Measurements from ENCODE around the gene WBP11.
A peak's percentile ranks its signal among the peaks of the same experiment; 100 is the strongest.
"Not testable (repeated sequence)": the region's sequence is repeated elsewhere in the genome, so short reads cannot be mapped to it uniquely, and the experiment has no call there.

Gene WBP11

GRCh38 chr12:14772946-14773345 is 30.3 kb downstream of the WBP11 start:
- Mint-ChIP-seq H3K4me3 (peak overlapping the region; percentile 95), H3K36me3 (ENCODE audit: low read depth) (peaks cover 43% of the 10 kb centered on the region), H3K27ac (no peak overlapping the region), H3K27me3 (no peaks in the 10 kb centered on the region), H3K9me3 (no peaks in the 10 kb centered on the region), H3K4me1 (ENCODE audit: low read depth) (peaks cover 64% of the 10 kb centered on the region)
- no peak for DNase-seq

- peaks cover 55% of the 10 kb centered on the region for H3K36me3 Mint-ChIP-seq (ENCODE audit: low read depth)
- peak overlapping the region; percentile 93 for H3K27ac Mint-ChIP-seq
- H3K4me1 Mint-ChIP-seq (ENCODE audit: low read depth), result peaks cover 71% of the 10 kb centered on the region
- peaks cover 4% of the 10 kb centered on the region for H3K9me3 Mint-ChIP-seq
- peak overlapping the region; percentile 97 for H3K4me3 Mint-ChIP-seq
- no peaks in the 10 kb centered on the region for H3K27me3 Mint-ChIP-seq
- DNase-seq, result peak; percentile 45
Observed at GRCh38 chr12:14771651-14772137, 31.6 kb downstream of the WBP11 start.

- peaks cover 67% of the 10 kb centered on the region for H3K4me1 Mint-ChIP-seq (ENCODE audit: low read depth)
- H3K27ac Mint-ChIP-seq, result peak overlapping the region; percentile 99
- peaks cover 63% of the 10 kb centered on the region for H3K36me3 Mint-ChIP-seq (ENCODE audit: low read depth)
- H3K27me3 Mint-ChIP-seq, result no peaks in the 10 kb centered on the region
- peaks cover 10% of the 10 kb centered on the region for H3K9me3 Mint-ChIP-seq
- DNase-seq, result peak; percentile 93
- H3K4me3 Mint-ChIP-seq, result peak overlapping the region; percentile 97
Observed at GRCh38 chr12:14770496-14771461, 32.5 kb downstream of the WBP11 start.

GRCh38 chr12:14769969-14770495 is 33.2 kb downstream of the WBP11 start:
- H3K9me3 Mint-ChIP-seq, result peaks cover 18% of the 10 kb centered on the region
- H3K36me3 Mint-ChIP-seq (ENCODE audit: low read depth), result peaks cover 67% of the 10 kb centered on the region
- H3K27ac Mint-ChIP-seq, result peak overlapping the region; percentile 99
- H3K4me3 Mint-ChIP-seq, result peak overlapping the region; percentile 97
- H3K27me3 Mint-ChIP-seq, result no peaks in the 10 kb centered on the region
- peak; percentile 92 for DNase-seq
- H3K4me1 Mint-ChIP-seq (ENCODE audit: low read depth), result peaks cover 61% of the 10 kb centered on the region

- Mint-ChIP-seq H3K4me1 (ENCODE audit: low read depth) (peaks cover 56% of the 10 kb centered on the region), H3K36me3 (ENCODE audit: low read depth) (peaks cover 66% of the 10 kb centered on the region), H3K27me3 (no peaks in the 10 kb centered on the region), H3K27ac (peak overlapping the region; percentile 99), H3K4me3 (peak overlapping the region; percentile 97), H3K9me3 (peaks cover 19% of the 10 kb centered on the region)
- no peak for DNase-seq
Observed at GRCh38 chr12:14769466-14769968, 33.8 kb downstream of the WBP11 start.

- DNase-seq, result peak; percentile 63
- Mint-ChIP-seq H3K9me3 (peaks cover 19% of the 10 kb centered on the region), H3K4me1 (ENCODE audit: low read depth) (peaks cover 52% of the 10 kb centered on the region), H3K27me3 (no peaks in the 10 kb centered on the region), H3K4me3 (peak overlapping the region; percentile 97), H3K27ac (peak overlapping the region; percentile 99), H3K36me3 (ENCODE audit: low read depth) (peaks cover 62% of the 10 kb centered on the region)
Observed at GRCh38 chr12:14768823-14769405, 34.4 kb downstream of the WBP11 start.

- Mint-ChIP-seq H3K4me3 (peak overlapping the region; percentile 7), H3K27me3 (no peaks in the 10 kb centered on the region), H3K9me3 (peaks cover 19% of the 10 kb centered on the region), H3K36me3 (ENCODE audit: low read depth) (peaks cover 70% of the 10 kb centered on the region), H3K27ac (peak overlapping the region; percentile 2), H3K4me1 (ENCODE audit: low read depth) (peaks cover 41% of the 10 kb centered on the region)
- no peak for DNase-seq
Observed at GRCh38 chr12:14767617-14768016, 35.7 kb downstream of the WBP11 start.

GRCh38 chr12:14766649-14767215 is 36.5 kb downstream of the WBP11 start:
- DNase-seq, result no peak
- H3K27ac Mint-ChIP-seq, result peak overlapping the region; percentile 2
- peak overlapping the region; percentile 42 for H3K4me3 Mint-ChIP-seq
- H3K4me1 Mint-ChIP-seq (ENCODE audit: low read depth), result peaks cover 39% of the 10 kb centered on the region
- H3K36me3 Mint-ChIP-seq (ENCODE audit: low read depth), result peaks cover 79% of the 10 kb centered on the region
- peaks cover 20% of the 10 kb centered on the region for H3K9me3 Mint-ChIP-seq
- no peaks in the 10 kb centered on the region for H3K27me3 Mint-ChIP-seq

GRCh38 chr12:14766020-14766419 is 37.3 kb downstream of the WBP11 start:
- H3K4me3 Mint-ChIP-seq, H3K27ac Mint-ChIP-seq, DNase-seq, H3K27me3 Mint-ChIP-seq: not testable (repeated sequence)
- peaks cover 34% of the 10 kb centered on the region for H3K4me1 Mint-ChIP-seq (ENCODE audit: low read depth)
- peaks cover 25% of the 10 kb centered on the region for H3K9me3 Mint-ChIP-seq
- peaks cover 86% of the 10 kb centered on the region for H3K36me3 Mint-ChIP-seq (ENCODE audit: low read depth)

GRCh38 chr12:14765398-14765797 is 37.9 kb downstream of the WBP11 start:
- H3K4me1 Mint-ChIP-seq (ENCODE audit: low read depth), result peaks cover 32% of the 10 kb centered on the region
- DNase-seq, result no peak
- H3K4me3 Mint-ChIP-seq, result no peak overlapping the region

GRCh38 chr12:14759711-14760280 is 43.5 kb downstream of the WBP11 start:
- not testable (repeated sequence) for H3K27me3 Mint-ChIP-seq, DNase-seq, H3K27ac Mint-ChIP-seq, H3K4me3 Mint-ChIP-seq
- Mint-ChIP-seq H3K4me1 (ENCODE audit: low read depth) (peaks cover 17% of the 10 kb centered on the region), H3K36me3 (ENCODE audit: low read depth) (peaks cover 45% of the 10 kb centered on the region), H3K9me3 (peaks cover 20% of the 10 kb centered on the region)

More at GRCh38 chr12:14765398-14765797, 37.9 kb downstream of the WBP11 start:
- Mint-ChIP-seq H3K27me3 (no peaks in the 10 kb centered on the region), H3K9me3 (peaks cover 30% of the 10 kb centered on the region), H3K27ac (no peak overlapping the region), H3K36me3 (ENCODE audit: low read depth) (peaks cover 86% of the 10 kb centered on the region)

GRCh38 chr12:14756334-14757143 is 46.7 kb downstream of the WBP11 start:
- H3K4me3 Mint-ChIP-seq, result no peak overlapping the region
- no peak for DNase-seq
- H3K27me3 Mint-ChIP-seq, result no peaks in the 10 kb centered on the region
- H3K9me3 Mint-ChIP-seq, result peaks cover 18% of the 10 kb centered on the region
- peaks cover 25% of the 10 kb centered on the region for H3K36me3 Mint-ChIP-seq (ENCODE audit: low read depth)
- no peak overlapping the region for H3K27ac Mint-ChIP-seq
- peaks cover 14% of the 10 kb centered on the region for H3K4me1 Mint-ChIP-seq (ENCODE audit: low read depth)

- H3K27ac Mint-ChIP-seq, result no peak overlapping the region
- H3K36me3 Mint-ChIP-seq (ENCODE audit: low read depth), result peaks cover 20% of the 10 kb centered on the region
- no peak overlapping the region for H3K4me3 Mint-ChIP-seq
Observed at GRCh38 chr12:14751986-14752385, 51.3 kb downstream of the WBP11 start.

More at GRCh38 chr12:14751986-14752385, 51.3 kb downstream of the WBP11 start:
- Mint-ChIP-seq H3K4me1 (ENCODE audit: low read depth) (peaks cover 10% of the 10 kb centered on the region), H3K27me3 (no peaks in the 10 kb centered on the region), H3K9me3 (peaks cover 2% of the 10 kb centered on the region)
- no peak for DNase-seq
